ENCODE results near the gene PAPPA. TPM values are rescaled to one million over a fixed set of nuclear protein-coding genes. Genes with fewer than 3 reads are reported as not detected.

The PAPPA gene
- total and polyA plus RNA-seq, 2 of the 8 experiments (the other 6 are each of a cell fraction or from before 2014, with no cell fraction given), result 0.18 to 0.63 TPM

DNA sequence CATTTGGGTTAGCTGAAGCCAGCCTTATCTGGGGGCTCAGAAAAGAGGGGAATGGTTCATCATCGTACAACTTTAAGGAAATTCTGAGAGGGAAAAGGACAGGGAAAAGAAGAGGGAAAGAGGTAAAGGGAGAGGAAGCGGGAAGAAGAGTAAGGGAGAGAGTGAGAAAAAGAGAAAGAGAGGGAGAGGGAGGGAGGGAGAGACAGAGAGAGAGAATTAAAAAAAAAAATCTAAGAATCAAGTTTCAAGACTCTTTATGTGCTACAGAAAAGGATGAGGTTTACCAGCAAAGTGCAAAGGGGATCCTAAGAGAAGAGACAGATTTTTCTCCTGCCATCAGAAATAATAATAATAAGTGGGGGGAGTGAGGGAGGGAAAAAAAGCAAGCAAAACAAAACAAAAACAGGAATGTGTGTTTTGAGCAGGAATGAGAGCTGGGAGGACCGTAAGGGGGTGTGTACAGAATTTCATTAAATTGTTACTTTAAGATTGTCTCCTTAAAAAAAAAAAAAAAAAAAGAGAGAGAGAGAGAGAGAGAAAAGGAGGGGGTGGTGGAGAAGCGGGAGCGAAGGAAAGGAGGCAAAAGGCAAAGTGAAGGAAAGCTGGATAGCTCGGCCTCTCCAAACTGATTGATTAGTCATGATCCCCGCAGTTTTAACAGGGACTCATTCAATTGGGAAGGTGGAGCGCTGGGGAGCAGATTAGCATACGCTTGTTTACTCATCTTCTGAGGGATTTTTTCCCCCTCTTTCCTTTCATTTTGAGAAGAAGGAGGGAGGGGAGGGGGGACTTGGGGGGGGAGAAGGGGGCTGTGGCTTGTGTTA is 438 bp upstream of the PAPPA start:
- Histone ChIP-seq H3K9me3 (ENCODE audit: insufficient read depth in 2 of 2, low read depth in 1 of 2, low read length in 1 of 2) (no peaks in the 10 kb centered on the region), H3K27ac (ENCODE audit: low read depth, low read length) (no peak overlapping the region), H3K4me3 (ENCODE audit: extremely low read depth in 1 of 4, insufficient read depth in 2 of 4, low read depth in 3 of 4, low read length in 4 of 4) (peak overlapping the region; percentile 30 to 77 (median 42); a peak in 5 of 8 replicates), H3K18ac (ENCODE audit: extremely low read depth, low read length) (no peak overlapping the region), H3K23ac (ENCODE audit: insufficient read length) (no peak overlapping the region), H2AK5ac (ENCODE audit: low read depth, low read length) (no peak overlapping the region), H3K23me2 (ENCODE audit: low read depth, low read length) (peaks cover 22% of the 10 kb centered on the region), H3K4me1 (replicated peaks in 1 of 4; ENCODE audit: control insufficient read depth in 3 of 4, insufficient read depth in 4 of 4, low read length in 3 of 4) (peaks cover 4 to 22% (median 8%) of the 10 kb centered on the region in 4 experiments; a peak in 5 of 7 replicates), H2AFZ (ENCODE audit: low read length) (no peak overlapping the region), H3K79me1 (ENCODE audit: low read depth, low read length) (no peaks in the 10 kb centered on the region), H2BK20ac (ENCODE audit: low read length) (no peak overlapping the region), H2BK15ac (ENCODE audit: low read length) (no peak overlapping the region), H2BK12ac (ENCODE audit: low read depth, low read length) (no peak overlapping the region), H3K79me2 (ENCODE audit: control insufficient read depth in 1 of 2, insufficient read depth in 2 of 2, low read length in 2 of 2) (no peaks in the 10 kb centered on the region), H4K8ac (ENCODE audit: extremely low read depth, insufficient read depth, low read length) (no peak overlapping the region), H4K5ac (ENCODE audit: insufficient read length, low read depth, low read length) (no peak overlapping the region), H3K4me2 (ENCODE audit: insufficient read depth in 1 of 2, low read depth in 2 of 2, low read length in 2 of 2) (peak overlapping the region; percentile 81 to 95), H3K14ac (ENCODE audit: insufficient read length) (no peak overlapping the region), H3K56ac (replicated peaks; ENCODE audit: insufficient read length, low read depth, low read length) (no peak overlapping the region), H3K27me3 (replicated peaks in 1 of 4; ENCODE audit: control insufficient read depth in 3 of 4, extremely low read depth in 1 of 4, insufficient read depth in 3 of 4, low read length in 3 of 4) (peaks cover 7 to 35% (median 26%) of the 10 kb centered on the region in 4 experiments), H4K20me1 (replicated peaks in 1 of 2; ENCODE audit: control insufficient read depth in 1 of 2, insufficient read depth in 2 of 2, low read length in 2 of 2) (no peaks in the 10 kb centered on the region), H3K9ac (replicated peaks in 1 of 4; ENCODE audit: extremely low read depth in 1 of 4, low read depth in 3 of 4, low read length in 3 of 4) (no peak overlapping the region; a peak in 1 of 7 replicates), H3K36me3 (ENCODE audit: control insufficient read depth in 2 of 4, insufficient read depth in 4 of 4, low read length in 3 of 4) (no peaks in the 10 kb centered on the region), H2BK5ac (ENCODE audit: low read depth, low read length) (no peak overlapping the region), H2BK120ac (replicated peaks; ENCODE audit: low read depth, low read length) (no peak overlapping the region), H3K4ac (replicated peaks; ENCODE audit: insufficient read length, low read depth, low read length) (no peak overlapping the region), H4K91ac (replicated peaks; ENCODE audit: insufficient read length, low read length) (no peak overlapping the region)
- WGBS, 2 experiments (ENCODE audit: extremely low coverage in 1 of 2, insufficient coverage in 1 of 2, insufficient read length in 1 of 2, insufficient replicate concordance in 2 of 2, low coverage in 1 of 2, low lambda C conversion rate in 2 of 2, missing lambda C conversion rate in 1 of 2), result 8% methylated on average over 9 of the region's 9 CpGs; no CpG with 5 or more reads in 1 of the 2 experiments
- ChIA-PET POLR2A (ENCODE audit: partially characterized antibody) (interaction anchor here (0.9 kb wide), 1 partner anchor 331 kb away, joined by 3 read pairs; no protein-coding TSS in a partner anchor), CTCF (ENCODE audit: partially characterized antibody) (interaction anchor here (0.5 to 4.3 kb wide), 28 partner anchors 10 to 563 kb away, joined by 3 to 38 read pairs (median 4); no protein-coding TSS in a partner anchor)
- no peak for DNase-seq (ENCODE audit: low read depth in 1 of 2, low spot score in 2 of 2)
- FAIRE-seq, result peak; percentile 58
- 0 out of 2 replicates have a peak, but pooled peaks have one; percentile 11 for TF ChIP-seq SP1 (IDR thresholded peaks at IDR 0.05; ENCODE audit: low read depth, low read length)
- TF ChIP-seq SIRT6 (IDR thresholded peaks at IDR 0.05; ENCODE audit: low read length), result no peak
- no peak for TF ChIP-seq POLR2A (IDR thresholded peaks at IDR 0.05; ENCODE audit: control extremely low read depth in 1 of 2, low read depth in 2 of 2, low read length in 2 of 2)
- no peak for TF ChIP-seq GABPA (IDR thresholded peaks at IDR 0.05; ENCODE audit: borderline replicate concordance, insufficient read depth, low read length)
- peak; percentile 15; the same call in 1 of the 2 replicates for TF ChIP-seq MAFK (IDR thresholded peaks at IDR 0.05; ENCODE audit: low read depth, low read length)
- TF ChIP-seq KDM5A (IDR thresholded peaks at IDR 0.05; ENCODE audit: low read length), result no peak
- TF ChIP-seq SUZ12 (IDR thresholded peaks at IDR 0.05; ENCODE audit: low read length), result no peak
- no peak for TF ChIP-seq GTF2F1 (IDR thresholded peaks at IDR 0.05; ENCODE audit: borderline replicate concordance, low read depth, low read length)
- TF ChIP-seq EGR1 (IDR thresholded peaks at IDR 0.05; ENCODE audit: borderline replicate concordance, low read depth, low read length), result peak; percentile 20; the same call in 1 of the 2 replicates
- TF ChIP-seq BRCA1 (IDR thresholded peaks at IDR 0.05; ENCODE audit: low read depth, low read length), result no peak
- no peak for TF ChIP-seq SAP30 (IDR thresholded peaks at IDR 0.05; ENCODE audit: insufficient read depth, insufficient replicate concordance, low read length)
- TF ChIP-seq JUND (IDR thresholded peaks at IDR 0.05; ENCODE audit: low read length), result no peak
- no peak for TF ChIP-seq TCF12 (IDR thresholded peaks at IDR 0.05; ENCODE audit: low read depth, low read length)

Data from H1 (cell line).